Middle frontal gyrus (tissue), 1 donor: ENCODE results near the gene NOB1.
"Not testable (repeated sequence)": the region's sequence is repeated elsewhere in the genome, so short reads cannot be mapped to it uniquely, and the experiment has no call there.

Source experiments
- DNase-seq: peaks from one replicate; pipeline ENCODE4 v3.0.0-alpha.2; 2015; ENCODE audit warnings: low spot score; ENCODE audit errors: extremely low spot score

The NOB1 gene

GRCh38 chr16:69754469-69755310, at the start of gene NOB1:
NOB1 (minus strand) TSS chr16:69754926; CDS start chr16:69754910, 16 bp downstream.
- DNase-seq = peak; percentile 96

GRCh38 chr16:69804297-69804696, 49.6 kb upstream of the NOB1 start:
- DNase-seq = no peak

GRCh38 chr16:69799611-69800031, 44.9 kb upstream of the NOB1 start:
- DNase-seq = no peak

GRCh38 chr16:69798466-69798865, 43.7 kb upstream of the NOB1 start:
- peak; percentile 55 for DNase-seq

GRCh38 chr16:69796285-69797118, 41.8 kb upstream of the NOB1 start:
- peak; percentile 55 for DNase-seq

- DNase-seq = no peak
These were observed 39.8 kb upstream of the NOB1 start for GRCh38 chr16:69794486-69794885.

- DNase-seq = no peak
These were observed 38.8 kb upstream of the NOB1 start for GRCh38 chr16:69793526-69793925.

GRCh38 chr16:69791391-69791847, 36.7 kb upstream of the NOB1 start:
- DNase-seq = not testable (repeated sequence)

- no peak for DNase-seq
These were observed 33.2 kb upstream of the NOB1 start for GRCh38 chr16:69787883-69788282.

GRCh38 chr16:69784586-69784985, 29.9 kb upstream of the NOB1 start:
- no peak for DNase-seq

- no peak for DNase-seq
These were observed 26.4 kb upstream of the NOB1 start for GRCh38 chr16:69781118-69781517.

GRCh38 chr16:69779724-69780123, 25.0 kb upstream of the NOB1 start:
- DNase-seq = no peak

- DNase-seq = no peak
These were observed 20.8 kb upstream of the NOB1 start for GRCh38 chr16:69775563-69775962.

- no peak for DNase-seq
These were observed 18.7 kb upstream of the NOB1 start for GRCh38 chr16:69773260-69773947.

GRCh38 chr16:69771651-69771967, 16.9 kb upstream of the NOB1 start:
- DNase-seq = no peak

- no peak for DNase-seq
These were observed 14.7 kb upstream of the NOB1 start for GRCh38 chr16:69769404-69769803.

GRCh38 chr16:69768666-69769065, 13.9 kb upstream of the NOB1 start:
- no peak for DNase-seq

- no peak for DNase-seq
These were observed 12.9 kb upstream of the NOB1 start for GRCh38 chr16:69767459-69768229.

GRCh38 chr16:69763599-69763942, 8.8 kb upstream of the NOB1 start:
- no peak for DNase-seq

- no peak for DNase-seq
These were observed 8.3 kb upstream of the NOB1 start for GRCh38 chr16:69762814-69763598.
